Measurements from ENCODE around the gene ARL8A. TPM values are rescaled to one million over a fixed set of nuclear protein-coding genes. Genes with fewer than 3 reads are reported as not detected.

Gene ARL8A
- total RNA-seq, 2 donors from 2014 or later: 71.9 to 76.4 TPM

DNA sequence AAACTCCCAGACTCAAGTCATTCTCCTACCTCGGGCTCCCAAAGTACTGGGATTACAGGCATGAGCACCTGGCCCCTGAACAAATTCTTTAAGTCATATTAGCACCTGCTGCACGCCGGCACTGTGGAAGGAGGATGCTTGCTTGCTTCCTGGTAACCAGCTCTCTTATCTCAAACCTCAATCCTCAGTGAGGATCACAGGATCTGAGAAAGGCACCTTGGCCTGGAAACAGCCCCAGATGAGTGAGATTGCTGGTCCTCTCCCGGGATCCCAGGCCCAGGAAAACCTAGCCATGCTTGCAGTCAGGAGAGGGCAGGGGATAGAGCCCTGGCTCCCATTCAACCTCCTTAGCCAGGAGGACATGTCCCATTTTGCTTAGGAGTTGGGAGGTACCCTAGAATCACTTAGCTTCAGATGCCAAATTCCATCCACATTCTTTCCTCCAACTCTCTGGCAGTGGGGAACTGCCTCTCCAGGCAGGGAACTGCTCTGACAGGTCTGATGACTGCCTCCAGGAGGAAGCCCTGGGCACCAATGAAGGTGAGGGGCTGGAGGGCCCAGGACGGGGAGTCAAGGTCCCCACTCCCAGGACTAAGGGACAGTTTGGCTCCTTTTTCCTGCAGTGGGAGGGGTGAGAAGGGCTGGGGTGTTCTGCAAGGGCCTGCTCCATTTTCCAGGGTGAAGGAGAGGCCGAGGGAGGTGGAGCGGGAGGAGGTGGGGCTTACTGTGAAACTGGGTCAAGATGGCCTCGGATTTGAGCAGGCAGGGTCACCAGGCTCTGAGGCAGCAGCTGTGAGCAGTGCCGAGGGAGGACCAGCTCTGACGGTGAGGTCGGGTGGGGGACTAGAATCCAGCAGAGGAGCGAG, 12.3 kb downstream of the ARL8A start:
- H3K9me3 ChIP-seq (ENCODE audit: control insufficient read depth, low read length, poor library complexity, severe bottlenecking): no peaks in the 10 kb centered on the region
- H3K27me3 Mint-ChIP-seq: peaks cover 7% of the 10 kb centered on the region
- H3K4me1 Mint-ChIP-seq: peaks cover 16% of the 10 kb centered on the region
- H3K36me3 Mint-ChIP-seq (ENCODE audit: low read depth): peaks cover 4% of the 10 kb centered on the region
- H3K4me3 Mint-ChIP-seq: no peak overlapping the region
- DNase-seq (no peak), ATAC-seq (no peak)
- no peak overlapping the region for H3K27ac Mint-ChIP-seq

DNA sequence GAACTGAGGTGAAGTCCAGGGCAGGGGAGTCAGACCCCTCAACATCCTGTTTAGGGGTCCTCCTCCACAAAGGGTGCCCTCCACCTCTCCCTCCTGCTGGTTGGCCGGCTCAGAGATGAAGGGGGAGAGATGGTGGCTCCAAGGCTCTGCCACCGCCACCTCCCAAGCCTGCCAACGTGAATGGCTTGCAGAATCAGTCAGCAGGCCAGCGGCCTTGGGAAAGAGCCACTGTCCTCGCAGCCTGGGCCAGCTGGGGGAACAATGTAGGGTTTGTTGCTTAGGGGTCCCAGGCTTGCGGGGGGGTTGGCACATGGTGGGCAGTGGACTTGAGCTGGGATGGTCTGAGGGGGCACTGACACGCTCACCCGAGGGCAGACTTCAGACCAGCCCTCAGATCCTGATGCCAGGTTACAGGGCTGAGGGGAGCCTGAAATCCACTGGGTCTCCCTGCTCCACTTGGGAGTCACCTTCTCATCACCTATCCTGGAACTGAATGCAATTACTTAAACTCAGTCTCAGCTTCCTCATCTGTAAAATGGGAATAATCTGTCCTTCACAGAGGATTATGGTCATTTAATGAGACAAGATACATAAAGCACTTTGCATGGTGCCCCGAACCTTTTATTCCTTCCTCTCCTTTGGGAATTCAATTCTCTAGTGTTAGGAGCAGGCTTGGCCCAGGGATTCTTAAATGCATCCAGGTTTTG, 13.6 kb downstream of the ARL8A start:
- Mint-ChIP-seq H3K27me3 (peaks cover 8% of the 10 kb centered on the region), H3K27ac (no peak overlapping the region), H3K4me3 (no peak overlapping the region), H3K36me3 (ENCODE audit: low read depth) (peaks cover 4% of the 10 kb centered on the region), H3K4me1 (peaks cover 19% of the 10 kb centered on the region)
- no peak for ATAC-seq
- no peaks in the 10 kb centered on the region for H3K9me3 ChIP-seq (ENCODE audit: control insufficient read depth, low read length, poor library complexity, severe bottlenecking)
- no peak for DNase-seq

- no peak for ATAC-seq
- Mint-ChIP-seq H3K4me1 (peaks cover 19% of the 10 kb centered on the region), H3K27ac (no peak overlapping the region), H3K4me3 (no peak overlapping the region), H3K36me3 (ENCODE audit: low read depth) (peaks cover 4% of the 10 kb centered on the region), H3K27me3 (peaks cover 8% of the 10 kb centered on the region)
- H3K9me3 ChIP-seq (ENCODE audit: control insufficient read depth, low read length, poor library complexity, severe bottlenecking): no peaks in the 10 kb centered on the region
- no peak for DNase-seq
Measured at GRCh38 chr1:202130297-202130721, 14.2 kb downstream of the ARL8A start.

DNA sequence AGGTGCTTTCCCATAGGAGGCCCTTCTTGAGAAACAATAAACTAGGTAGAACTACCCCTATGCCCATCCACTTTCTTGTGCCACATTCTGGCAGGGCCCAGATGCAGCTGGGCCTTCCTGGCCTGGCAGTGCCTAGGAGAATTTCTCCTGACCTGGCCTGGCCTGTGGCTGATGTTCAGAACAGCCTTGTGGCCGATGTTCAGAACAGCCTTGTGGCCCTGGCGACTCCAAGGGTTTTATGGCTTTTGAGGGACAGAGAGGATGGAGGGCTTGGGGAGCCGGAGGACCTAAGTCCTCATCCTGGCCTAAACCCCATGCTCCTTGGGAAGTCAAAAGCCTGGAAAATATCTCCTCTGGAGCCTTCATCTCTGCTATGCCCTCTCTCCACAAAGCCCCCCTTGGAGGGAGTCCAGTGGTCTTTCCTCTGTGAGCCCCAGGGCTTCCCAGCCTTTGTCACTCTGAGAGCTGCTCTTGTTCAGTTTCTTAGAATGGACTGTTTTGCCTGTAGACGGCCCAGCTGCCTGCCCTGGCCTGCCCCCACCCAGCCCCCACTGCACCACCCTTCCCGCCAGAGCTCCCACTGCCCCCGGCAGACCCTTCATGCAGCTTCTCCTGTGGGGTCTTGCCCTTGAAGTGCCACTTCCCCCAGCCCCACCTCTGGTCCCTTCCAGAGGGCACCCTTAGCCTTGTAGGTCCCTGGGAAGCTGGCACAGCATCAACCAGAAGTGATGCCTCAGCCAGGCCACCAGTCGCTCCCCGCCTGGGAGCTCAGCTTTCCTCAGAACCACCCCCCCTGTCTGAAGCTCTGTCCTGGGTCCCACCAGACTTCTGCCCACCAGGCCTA, 14.9 kb downstream of the ARL8A start:
- H3K4me1 Mint-ChIP-seq: peaks cover 15% of the 10 kb centered on the region
- peaks cover 4% of the 10 kb centered on the region for H3K36me3 Mint-ChIP-seq (ENCODE audit: low read depth)
- no peak for DNase-seq
- peaks cover 8% of the 10 kb centered on the region for H3K27me3 Mint-ChIP-seq
- no peaks in the 10 kb centered on the region for H3K9me3 ChIP-seq (ENCODE audit: control insufficient read depth, low read length, poor library complexity, severe bottlenecking)
- ATAC-seq: no peak
- H3K27ac Mint-ChIP-seq: no peak overlapping the region
- no peak overlapping the region for H3K4me3 Mint-ChIP-seq

- peaks cover 18% of the 10 kb centered on the region for H3K4me1 Mint-ChIP-seq
- H3K9me3 ChIP-seq (ENCODE audit: control insufficient read depth, low read length, poor library complexity, severe bottlenecking): no peaks in the 10 kb centered on the region
- DNase-seq (no peak), ATAC-seq (no peak)
- no peak overlapping the region for H3K4me3 Mint-ChIP-seq
- H3K27me3 Mint-ChIP-seq: peaks cover 21% of the 10 kb centered on the region
- H3K27ac Mint-ChIP-seq: no peak overlapping the region
- peaks cover 4% of the 10 kb centered on the region for H3K36me3 Mint-ChIP-seq (ENCODE audit: low read depth)
Measured at GRCh38 chr1:202127836-202128622, 16.5 kb downstream of the ARL8A start.

- no peaks in the 10 kb centered on the region for H3K9me3 ChIP-seq (ENCODE audit: control insufficient read depth, low read length, poor library complexity, severe bottlenecking)
- Mint-ChIP-seq H3K4me1 (peaks cover 15% of the 10 kb centered on the region), H3K27ac (no peak overlapping the region), H3K36me3 (ENCODE audit: low read depth) (peaks cover 4% of the 10 kb centered on the region), H3K4me3 (no peak overlapping the region), H3K27me3 (peaks cover 25% of the 10 kb centered on the region)
- ATAC-seq: no peak
- DNase-seq: no peak
Measured at GRCh38 chr1:202127061-202127460, 17.5 kb downstream of the ARL8A start.

DNA sequence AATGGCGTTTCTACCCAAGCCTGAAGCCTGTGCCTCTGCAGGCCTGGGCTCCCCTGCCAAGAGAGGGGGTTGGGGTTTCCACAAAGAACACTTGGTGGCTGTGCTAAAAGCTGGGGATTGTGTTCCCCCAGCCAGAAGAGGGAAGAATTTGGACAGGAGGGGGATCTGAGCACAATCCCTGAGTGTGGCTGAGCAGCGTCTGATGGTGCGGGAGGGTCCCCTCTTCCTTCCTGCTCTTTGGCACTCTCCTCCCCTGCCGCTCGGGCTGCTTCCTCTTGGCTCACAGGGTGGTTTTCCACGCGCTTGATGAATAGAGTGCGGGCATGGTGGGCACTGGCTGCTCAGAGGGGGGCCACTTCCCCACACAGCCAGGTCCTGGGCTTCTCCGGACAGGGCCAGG, 18.1 kb downstream of the ARL8A start:
- Mint-ChIP-seq H3K27me3 (peaks cover 31% of the 10 kb centered on the region), H3K27ac (no peak overlapping the region), H3K4me3 (no peak overlapping the region), H3K36me3 (ENCODE audit: low read depth) (peaks cover 4% of the 10 kb centered on the region), H3K4me1 (peaks cover 18% of the 10 kb centered on the region)
- H3K9me3 ChIP-seq (ENCODE audit: control insufficient read depth, low read length, poor library complexity, severe bottlenecking): no peaks in the 10 kb centered on the region
- no peak for DNase-seq
- no peak for ATAC-seq

- H3K27me3 Mint-ChIP-seq: peaks cover 36% of the 10 kb centered on the region
- H3K27ac Mint-ChIP-seq: no peak overlapping the region
- DNase-seq: no peak
Measured at GRCh38 chr1:202125611-202126010, 18.9 kb downstream of the ARL8A start.

GRCh38 chr1:202124142-202124541, 20.4 kb downstream of the ARL8A start:
- H3K27me3 Mint-ChIP-seq: peaks cover 36% of the 10 kb centered on the region
- DNase-seq (no peak), ATAC-seq (no peak)
- no peak overlapping the region for H3K27ac Mint-ChIP-seq
- H3K36me3 Mint-ChIP-seq (ENCODE audit: low read depth): peaks cover 2% of the 10 kb centered on the region
- no peaks in the 10 kb centered on the region for H3K9me3 ChIP-seq (ENCODE audit: control insufficient read depth, low read length, poor library complexity, severe bottlenecking)
- no peak overlapping the region for H3K4me3 Mint-ChIP-seq
- H3K4me1 Mint-ChIP-seq: peaks cover 17% of the 10 kb centered on the region

More at GRCh38 chr1:202125611-202126010, 18.9 kb downstream of the ARL8A start:
- no peak overlapping the region for H3K4me3 Mint-ChIP-seq
- peaks cover 4% of the 10 kb centered on the region for H3K36me3 Mint-ChIP-seq (ENCODE audit: low read depth)
- no peaks in the 10 kb centered on the region for H3K9me3 ChIP-seq (ENCODE audit: control insufficient read depth, low read length, poor library complexity, severe bottlenecking)
- ATAC-seq: no peak
- peaks cover 20% of the 10 kb centered on the region for H3K4me1 Mint-ChIP-seq

DNA sequence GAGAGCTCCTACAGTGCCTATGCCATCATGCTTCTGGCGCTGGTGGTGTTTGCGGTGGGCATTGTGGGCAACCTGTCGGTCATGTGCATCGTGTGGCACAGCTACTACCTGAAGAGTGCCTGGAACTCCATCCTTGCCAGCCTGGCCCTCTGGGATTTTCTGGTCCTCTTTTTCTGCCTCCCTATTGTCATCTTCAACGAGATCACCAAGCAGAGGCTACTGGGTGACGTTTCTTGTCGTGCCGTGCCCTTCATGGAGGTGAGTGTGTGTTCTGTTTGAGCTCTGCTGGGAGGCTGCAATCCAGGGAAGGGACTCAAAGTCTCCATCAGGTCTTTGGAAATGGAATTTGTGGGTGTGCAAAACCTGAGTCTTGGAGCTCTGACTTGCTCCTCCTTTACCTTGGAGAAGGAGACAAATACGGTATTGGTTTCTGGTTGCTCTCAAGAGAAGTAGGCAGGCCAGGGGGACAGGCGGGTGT, 21.2 kb downstream of the ARL8A start:
- H3K27me3 Mint-ChIP-seq: peaks cover 36% of the 10 kb centered on the region
- H3K36me3 Mint-ChIP-seq (ENCODE audit: low read depth): no peaks in the 10 kb centered on the region
- H3K9me3 ChIP-seq (ENCODE audit: control insufficient read depth, low read length, poor library complexity, severe bottlenecking): no peaks in the 10 kb centered on the region
- DNase-seq (no peak), ATAC-seq (no peak)
- H3K4me1 Mint-ChIP-seq: peaks cover 14% of the 10 kb centered on the region
- no peak overlapping the region for H3K4me3 Mint-ChIP-seq
- H3K27ac Mint-ChIP-seq: no peak overlapping the region

- no peaks in the 10 kb centered on the region for H3K36me3 Mint-ChIP-seq (ENCODE audit: low read depth)
- no peaks in the 10 kb centered on the region for H3K9me3 ChIP-seq (ENCODE audit: control insufficient read depth, low read length, poor library complexity, severe bottlenecking)
- no peak within 1 kb of the TSS for H3K4me3 Mint-ChIP-seq
- peaks cover 14% of the 10 kb centered on the region for H3K4me1 Mint-ChIP-seq
- no peak within 1 kb of the TSS for H3K27ac Mint-ChIP-seq
- ATAC-seq (no peak), DNase-seq (no peak)
- peaks cover 35% of the 10 kb centered on the region for H3K27me3 Mint-ChIP-seq
Measured at GRCh38 chr1:202122639-202123335, 21.8 kb downstream of the ARL8A start, which contains the start of gene GPR37L1. GPR37L1 (plus strand) TSS chr1:202122917; CDS start chr1:202122964, 47 bp downstream.

GRCh38 chr1:202121006-202121405, 23.5 kb downstream of the ARL8A start:
- Mint-ChIP-seq H3K4me1 (peaks cover 7% of the 10 kb centered on the region), H3K27me3 (peaks cover 28% of the 10 kb centered on the region), H3K36me3 (ENCODE audit: low read depth) (no peaks in the 10 kb centered on the region), H3K27ac (peak overlapping the region; percentile 27), H3K4me3 (no peak overlapping the region)
- DNase-seq (no peak), ATAC-seq (no peak)
- H3K9me3 ChIP-seq (ENCODE audit: control insufficient read depth, low read length, poor library complexity, severe bottlenecking): no peaks in the 10 kb centered on the region

All from T-helper 17 cell (primary cell).